ENCODE data around the gene MSGN1.

Gene MSGN1

GRCh38 chr2:17798338-17798737, 17.9 kb upstream of the MSGN1 start:
- POLR2A ChIA-PET = no interaction called here
- Histone ChIP-seq H3K9me3 (ENCODE audit: control insufficient read depth, insufficient read depth, low read depth, low read length) (no peaks in the 10 kb centered on the region), H3K27ac (ENCODE audit: extremely low read depth, low read depth, low read length) (no peak overlapping the region), H3K4me1 (ENCODE audit: control insufficient read depth, insufficient read depth, low read length) (peaks cover 6% of the 10 kb centered on the region), H3K4me3 (ENCODE audit: low read depth, low read length) (no peak overlapping the region), H3K36me3 (ENCODE audit: control insufficient read depth in 2 of 2, insufficient read depth in 1 of 2, low read length in 2 of 2) (no peaks in the 10 kb centered on the region)
- CTCF ChIA-PET = no interaction called here
- TF ChIP-seq ZNF416 (tag by site-specific recombination; IDR thresholded peaks at IDR 0.05) (no peak), ZBTB20 (tag by site-specific recombination; IDR thresholded peaks at IDR 0.05) (no peak)

DNA sequence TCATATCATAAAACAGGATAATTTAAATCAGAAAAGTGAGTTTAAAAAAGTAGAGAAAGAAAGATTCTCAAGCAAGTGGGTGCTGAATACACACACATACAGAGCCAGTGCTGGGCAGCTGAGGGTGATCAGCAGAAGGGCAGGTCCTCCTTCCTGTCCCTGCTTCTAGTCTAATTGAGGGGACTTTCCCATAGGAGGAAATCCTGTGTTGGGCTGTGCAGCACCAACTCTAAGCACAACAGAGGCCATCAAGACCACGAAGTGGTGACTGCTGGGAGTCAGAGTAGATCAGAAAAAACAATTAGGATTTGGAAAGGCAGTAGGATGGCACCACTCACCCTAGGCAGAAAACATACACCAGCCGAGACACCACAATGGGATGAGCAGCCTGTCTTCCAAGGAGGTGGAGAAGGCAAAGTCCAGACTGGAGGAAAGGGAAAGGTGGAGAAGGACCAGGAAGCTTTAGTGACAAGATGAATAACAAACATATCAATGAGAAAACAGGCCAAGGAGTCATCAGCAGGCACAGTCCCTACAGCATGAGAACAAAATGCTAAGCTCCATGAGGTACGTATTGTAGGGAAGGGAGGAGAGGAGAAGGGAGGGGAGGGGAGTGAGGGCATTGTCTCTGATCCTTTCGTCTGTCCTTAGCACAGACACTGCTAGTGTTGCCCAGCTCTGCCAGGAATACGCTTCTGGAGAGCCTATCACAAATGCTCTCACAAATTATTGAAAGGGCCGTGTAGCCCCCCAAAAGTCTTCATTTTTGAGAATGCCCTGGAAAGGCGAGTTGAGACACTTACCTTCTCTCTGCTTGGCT, 16.7 kb upstream of the MSGN1 start:
- no peak overlapping the region for H3K27ac ChIP-seq (ENCODE audit: extremely low read depth, low read depth, low read length)
- no peaks in the 10 kb centered on the region for H3K9me3 ChIP-seq (ENCODE audit: control insufficient read depth, insufficient read depth, low read depth, low read length)
- TF ChIP-seq ZNF830 (tag by site-specific recombination; IDR thresholded peaks at IDR 0.05; ENCODE audit: low read depth) = no peak
- no peak for TF ChIP-seq ZSCAN23 (tag by site-specific recombination; IDR thresholded peaks at IDR 0.05)
- no peak for TF ChIP-seq ZNF621 (tag by site-specific recombination; IDR thresholded peaks at IDR 0.05)
- TF ChIP-seq ZNF394 (tag by site-specific recombination; IDR thresholded peaks at IDR 0.05; ENCODE audit: borderline replicate concordance) = no peak
- no peak for TF ChIP-seq ZBTB8A (tag by site-specific recombination; IDR thresholded peaks at IDR 0.05)
- TF ChIP-seq ZNF280D (tag by site-specific recombination; IDR thresholded peaks at IDR 0.05) = no peak
- no peak for TF ChIP-seq ZNF501 (tag by site-specific recombination; IDR thresholded peaks at IDR 0.05)
- TF ChIP-seq ZNF341 (tag by site-specific recombination; IDR thresholded peaks at IDR 0.05; ENCODE audit: low read depth) = no peak
- no peak for TF ChIP-seq ZEB2 (tag by site-specific recombination; IDR thresholded peaks at IDR 0.05)
- TF ChIP-seq EGR2 (tag by site-specific recombination; IDR thresholded peaks at IDR 0.05; ENCODE audit: low read depth) = no peak
- TF ChIP-seq, protein P1, sequence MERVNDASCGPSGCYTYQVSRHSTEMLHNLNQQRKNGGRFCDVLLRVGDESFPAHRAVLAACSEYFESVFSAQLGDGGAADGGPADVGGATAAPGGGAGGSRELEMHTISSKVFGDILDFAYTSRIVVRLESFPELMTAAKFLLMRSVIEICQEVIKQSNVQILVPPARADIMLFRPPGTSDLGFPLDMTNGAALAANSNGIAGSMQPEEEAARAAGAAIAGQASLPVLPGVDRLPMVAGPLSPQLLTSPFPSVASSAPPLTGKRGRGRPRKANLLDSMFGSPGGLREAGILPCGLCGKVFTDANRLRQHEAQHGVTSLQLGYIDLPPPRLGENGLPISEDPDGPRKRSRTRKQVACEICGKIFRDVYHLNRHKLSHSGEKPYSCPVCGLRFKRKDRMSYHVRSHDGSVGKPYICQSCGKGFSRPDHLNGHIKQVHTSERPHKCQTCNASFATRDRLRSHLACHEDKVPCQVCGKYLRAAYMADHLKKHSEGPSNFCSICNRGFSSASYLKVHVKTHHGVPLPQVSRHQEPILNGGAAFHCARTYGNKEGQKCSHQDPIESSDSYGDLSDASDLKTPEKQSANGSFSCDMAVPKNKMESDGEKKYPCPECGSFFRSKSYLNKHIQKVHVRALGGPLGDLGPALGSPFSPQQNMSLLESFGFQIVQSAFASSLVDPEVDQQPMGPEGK (tag by site-specific recombination; IDR thresholded peaks at IDR 0.05) = no peak
- TF ChIP-seq ZNF366 (tag by site-specific recombination; conservative IDR thresholded peaks at IDR 0.05) = no peak
- no peak for TF ChIP-seq ZNF571 (tag by site-specific recombination; IDR thresholded peaks at IDR 0.05)
- TF ChIP-seq GLI2 (tag by site-specific recombination; IDR thresholded peaks at IDR 0.05; ENCODE audit: borderline replicate concordance, low read depth) = no peak
- TF ChIP-seq SP2 (tag by site-specific recombination; IDR thresholded peaks at IDR 0.05) = no peak
- no peak for TF ChIP-seq ZBTB10 (tag by site-specific recombination; IDR thresholded peaks at IDR 0.05)
- no peak for TF ChIP-seq ZNF211 (tag by site-specific recombination; IDR thresholded peaks at IDR 0.05; ENCODE audit: low read depth)
- no peak for TF ChIP-seq ZNF121 (tag by site-specific recombination; IDR thresholded peaks at IDR 0.05)
- TF ChIP-seq KLF1 (tag by site-specific recombination; IDR thresholded peaks at IDR 0.05) = no peak
- TF ChIP-seq ELK4 (IDR thresholded peaks at IDR 0.05; ENCODE audit: borderline replicate concordance, low read depth, low read length) = no peak
- CTCF ChIA-PET = interaction anchor here (0.7 to 0.9 kb wide), 2 partner anchors 31 to 207 kb away, joined by 3 to 5 read pairs; no protein-coding TSS in a partner anchor
- POLR2A ChIA-PET = no interaction called here
- no peaks in the 10 kb centered on the region for H3K36me3 ChIP-seq (ENCODE audit: control insufficient read depth in 2 of 2, insufficient read depth in 1 of 2, low read length in 2 of 2)
- no peak overlapping the region for H3K4me3 ChIP-seq (ENCODE audit: low read depth, low read length)
- peaks cover 6% of the 10 kb centered on the region for H3K4me1 ChIP-seq (ENCODE audit: control insufficient read depth, insufficient read depth, low read length)

All from HEK293 (cell line).